Measurements from ENCODE around the gene S100A16. TPM values are rescaled to one million over a fixed set of nuclear protein-coding genes. Genes with fewer than 3 reads are reported as not detected.
"Not testable (repeated sequence)": the region's sequence is repeated elsewhere in the genome, so short reads cannot be mapped to it uniquely, and the experiment has no call there.

Gene S100A16
- total and polyA plus RNA-seq, 12 donors = 28.8 to 176 (median 43.5) TPM

- TF ChIP-seq CTCF (IDR thresholded peaks at IDR 0.05) = no peak
- DNase-seq (no peak), ATAC-seq (no peak)
- no peaks in the 10 kb centered on the region for H3K9me3 ChIP-seq
- H3K27ac ChIP-seq = peak overlapping the region in 4 of 10 donors; percentile 3 to 66 (median 35)
- WGBS, 2 donors = 92% methylated on average over 11 of the region's 11 CpGs
- peaks cover 0 to 94% (median 69%) of the 10 kb centered on the region in 9 donors for H3K36me3 ChIP-seq
- H3K4me3 ChIP-seq = no peak overlapping the region
- intact Hi-C loops (cut with DNase I) = no loop called here
- no peaks in the 10 kb centered on the region for H3K27me3 ChIP-seq
- H3K4me1 ChIP-seq = peaks cover 0 to 81% (median 52%) of the 10 kb centered on the region in 9 donors
Observed at GRCh38 chr1:153643100-153643499, 30.2 kb upstream of the S100A16 start.

GRCh38 chr1:153642161-153642560, 29.2 kb upstream of the S100A16 start:
- Histone ChIP-seq H3K27me3 (no peaks in the 10 kb centered on the region), H3K36me3 (peaks cover 0 to 100% (median 73%) of the 10 kb centered on the region in 9 donors), H3K27ac (peak overlapping the region in 1 of 10 donors; percentile 73), H3K4me3 (no peak overlapping the region), H3K9me3 (no peaks in the 10 kb centered on the region), H3K4me1 (peaks cover 0 to 81% (median 61%) of the 10 kb centered on the region in 9 donors)
- intact Hi-C loops (cut with DNase I) = no loop called here
- 82 to 83% methylated on average over 11 of the region's 11 CpGs for WGBS, 2 donors
- ATAC-seq (no peak), DNase-seq (no peak)
- no peak for TF ChIP-seq CTCF (IDR thresholded peaks at IDR 0.05)

- Histone ChIP-seq H3K27ac (peak overlapping the region in 3 of 10 donors; percentile 73 to 100 (median 100)), H3K4me3 (no peak overlapping the region), H3K27me3 (no peaks in the 10 kb centered on the region), H3K36me3 (peaks cover 0 to 100% (median 77%) of the 10 kb centered on the region in 9 donors), H3K9me3 (no peaks in the 10 kb centered on the region), H3K4me1 (peaks cover 6 to 92% (median 74%) of the 10 kb centered on the region in 9 donors)
- no peak for DNase-seq
- intact Hi-C loops (cut with DNase I) = no loop called here
- no peak for ATAC-seq
- TF ChIP-seq CTCF (IDR thresholded peaks at IDR 0.05) = no peak
- WGBS, 2 donors = 48 to 60% methylated on average over 6 of the region's 6 CpGs
Observed at GRCh38 chr1:153640861-153641260, 27.9 kb upstream of the S100A16 start.

GRCh38 chr1:153640213-153640612, 27.3 kb upstream of the S100A16 start:
- H3K9me3 ChIP-seq; DNase-seq; H3K27me3 ChIP-seq; intact Hi-C loops (cut with DNase I); ATAC-seq; H3K4me3 ChIP-seq: not testable (repeated sequence)
- Histone ChIP-seq H3K36me3 (peaks cover 0 to 100% (median 70%) of the 10 kb centered on the region in 9 donors), H3K4me1 (peaks cover 6 to 99% (median 81%) of the 10 kb centered on the region in 9 donors), H3K27ac (peak overlapping the region in 6 of 10 donors; percentile 73 to 100 (median 100))
- WGBS, 2 donors = 91 to 94% methylated on average over 5 of the region's 5 CpGs

GRCh38 chr1:153639280-153639679, 26.3 kb upstream of the S100A16 start:
- Histone ChIP-seq H3K4me1 (peaks cover 10 to 96% (median 81%) of the 10 kb centered on the region in 9 donors), H3K36me3 (peaks cover 0 to 90% (median 67%) of the 10 kb centered on the region in 9 donors), H3K4me3 (no peak overlapping the region), H3K9me3 (no peaks in the 10 kb centered on the region), H3K27ac (peak overlapping the region in 7 of 10 donors; percentile 18 to 100 (median 100)), H3K27me3 (no peaks in the 10 kb centered on the region)
- TF ChIP-seq CTCF (IDR thresholded peaks at IDR 0.05) = no peak
- no peak for DNase-seq
- WGBS, 2 donors = 54 to 58% methylated on average over 3 of the region's 3 CpGs
- intact Hi-C loops (cut with DNase I) = no loop called here
- ATAC-seq = peak; percentile 51 to 76 (median 62)
